ENCODE data around the gene CETN3. TPM values are rescaled to one million over a fixed set of nuclear protein-coding genes. Genes with fewer than 3 reads are reported as not detected.

CETN3 gene
- total and polyA plus RNA-seq, 3 experiments from 2014 or later, result 23.9 to 41.6 (median 41.0) TPM

DNA sequence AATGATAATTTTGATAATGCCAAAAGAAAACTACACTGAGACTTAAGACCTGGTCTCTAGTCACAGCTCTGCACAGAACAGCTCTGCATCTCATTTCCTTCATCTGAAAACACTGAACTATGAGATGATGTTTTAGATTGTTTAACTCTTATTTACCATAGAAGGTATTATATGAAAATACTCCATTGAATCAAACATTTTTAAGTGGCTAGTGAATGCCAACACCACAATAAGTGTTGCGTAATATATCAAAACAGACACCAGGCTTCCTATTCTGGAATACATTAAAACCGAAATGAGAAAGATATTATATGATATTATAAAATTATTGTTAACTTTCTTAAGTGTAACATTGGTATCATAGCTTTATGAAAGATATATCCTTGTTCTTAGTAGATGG lies 14.6 kb downstream of the CETN3 start:
- H3K4me1 ChIP-seq (ENCODE audit: insufficient read depth, low read length), result peaks cover 6% of the 10 kb centered on the region
- ChIA-PET POLR2A (no interaction called here), CTCF (no interaction called here)
- H3K4me3 Mint-ChIP-seq, result no peak overlapping the region
- H3K27ac ChIP-seq (ENCODE audit: low read depth, low read length), result no peak overlapping the region
- no peak for DNase-seq
- H3K9me3 ChIP-seq (ENCODE audit: low read length), result no peaks in the 10 kb centered on the region
- H3K27me3 Mint-ChIP-seq, result no peaks in the 10 kb centered on the region
- H3K36me3 ChIP-seq (ENCODE audit: insufficient read depth, low read length), result peaks cover 12% of the 10 kb centered on the region
- H3K36me3 Mint-ChIP-seq, result peaks cover 17 to 49% (median 27%) of the 10 kb centered on the region in 3 donors
- peak overlapping the region in 1 of 8 donors; percentile 38 for H3K27ac Mint-ChIP-seq
- H3K9me3 Mint-ChIP-seq, result no peaks in the 10 kb centered on the region
- no peaks in the 10 kb centered on the region for H3K27me3 ChIP-seq (ENCODE audit: insufficient read depth, low read length, poor library complexity, severe bottlenecking)
- peaks cover 0 to 6% (median 0%) of the 10 kb centered on the region in 3 donors for H3K4me1 Mint-ChIP-seq
- no peak overlapping the region for H3K4me3 ChIP-seq (ENCODE audit: low read length)

- no peak overlapping the region for H3K27ac ChIP-seq (ENCODE audit: low read depth, low read length)
- no peaks in the 10 kb centered on the region for H3K9me3 ChIP-seq (ENCODE audit: low read length)
- H3K27me3 ChIP-seq (ENCODE audit: insufficient read depth, low read length, poor library complexity, severe bottlenecking), result no peaks in the 10 kb centered on the region
- POLR2A ChIA-PET, result no interaction called here
- H3K36me3 Mint-ChIP-seq, result peaks cover 12 to 22% (median 13%) of the 10 kb centered on the region in 3 donors
- H3K36me3 ChIP-seq (ENCODE audit: insufficient read depth, low read length), result no peaks in the 10 kb centered on the region
- no peaks in the 10 kb centered on the region for H3K27me3 Mint-ChIP-seq
- CTCF ChIA-PET, result no interaction called here
- no peak for DNase-seq
- no peaks in the 10 kb centered on the region for H3K4me1 Mint-ChIP-seq
- no peaks in the 10 kb centered on the region for H3K9me3 Mint-ChIP-seq
- no peaks in the 10 kb centered on the region for H3K4me1 ChIP-seq (ENCODE audit: insufficient read depth, low read length)
- no peak overlapping the region for H3K4me3 ChIP-seq (ENCODE audit: low read length)
- H3K27ac Mint-ChIP-seq, result no peak overlapping the region
- H3K4me3 Mint-ChIP-seq, result no peak overlapping the region
These were observed 18.6 kb downstream of the CETN3 start for GRCh38 chr5:90390928-90391327.

DNA sequence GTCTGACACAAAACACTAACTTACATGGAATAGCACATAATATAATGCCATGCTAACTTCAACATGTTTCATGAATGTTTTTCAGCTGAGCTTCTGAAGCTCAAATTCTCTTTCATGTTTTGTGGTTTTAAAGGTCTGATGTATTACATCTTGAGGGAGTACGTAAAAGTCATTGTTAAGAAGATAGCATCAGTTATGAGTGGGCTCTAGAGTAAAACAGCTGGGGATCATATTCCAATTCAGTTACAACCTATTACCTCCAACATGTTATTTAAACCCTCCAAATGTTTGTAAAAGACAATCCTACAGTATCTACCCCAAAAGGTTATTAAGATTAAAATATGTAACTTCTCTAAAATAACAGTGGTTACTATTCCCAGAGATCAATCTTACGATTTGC lies 19.2 kb downstream of the CETN3 start:
- Histone ChIP-seq H3K27me3 (ENCODE audit: insufficient read depth, low read length, poor library complexity, severe bottlenecking) (no peaks in the 10 kb centered on the region), H3K4me1 (ENCODE audit: insufficient read depth, low read length) (no peaks in the 10 kb centered on the region), H3K4me3 (ENCODE audit: low read length) (no peak overlapping the region), H3K36me3 (ENCODE audit: insufficient read depth, low read length) (no peaks in the 10 kb centered on the region), H3K9me3 (ENCODE audit: low read length) (no peaks in the 10 kb centered on the region), H3K27ac (ENCODE audit: low read depth, low read length) (no peak overlapping the region)
- Mint-ChIP-seq H3K4me1 (no peaks in the 10 kb centered on the region), H3K27me3 (peaks cover 0 to under 1% of the 10 kb centered on the region in 2 donors), H3K27ac (no peak overlapping the region), H3K36me3 (peaks cover 12 to 20% (median 13%) of the 10 kb centered on the region in 3 donors), H3K9me3 (no peaks in the 10 kb centered on the region), H3K4me3 (no peak overlapping the region)
- ChIA-PET CTCF (no interaction called here), POLR2A (no interaction called here)
- DNase-seq, result peak in 1 of 5 donors; percentile 22

- Mint-ChIP-seq H3K4me3 (no peak overlapping the region), H3K36me3 (peaks cover 4 to 6% (median 6%) of the 10 kb centered on the region in 3 donors), H3K9me3 (peaks cover 0 to 2% (median 0%) of the 10 kb centered on the region in 5 donors), H3K27me3 (peaks cover 3 to 12% of the 10 kb centered on the region in 2 donors), H3K4me1 (no peaks in the 10 kb centered on the region), H3K27ac (no peak overlapping the region)
- CTCF ChIA-PET, result interaction anchor here (1.0 kb wide), 2 partner anchors 9 to 22 kb away, joined by 4 read pairs; partner anchors contain the start of gene CETN3
- no peaks in the 10 kb centered on the region for H3K27me3 ChIP-seq (ENCODE audit: insufficient read depth, low read length, poor library complexity, severe bottlenecking)
- no peak overlapping the region for H3K27ac ChIP-seq (ENCODE audit: low read depth, low read length)
- POLR2A ChIA-PET, result no interaction called here
- H3K4me1 ChIP-seq (ENCODE audit: insufficient read depth, low read length), result no peaks in the 10 kb centered on the region
- H3K36me3 ChIP-seq (ENCODE audit: insufficient read depth, low read length), result no peaks in the 10 kb centered on the region
- DNase-seq, result no peak
- no peaks in the 10 kb centered on the region for H3K9me3 ChIP-seq (ENCODE audit: low read length)
- H3K4me3 ChIP-seq (ENCODE audit: low read length), result no peak overlapping the region
These were observed 22.0 kb downstream of the CETN3 start for GRCh38 chr5:90387508-90387907.

DNA sequence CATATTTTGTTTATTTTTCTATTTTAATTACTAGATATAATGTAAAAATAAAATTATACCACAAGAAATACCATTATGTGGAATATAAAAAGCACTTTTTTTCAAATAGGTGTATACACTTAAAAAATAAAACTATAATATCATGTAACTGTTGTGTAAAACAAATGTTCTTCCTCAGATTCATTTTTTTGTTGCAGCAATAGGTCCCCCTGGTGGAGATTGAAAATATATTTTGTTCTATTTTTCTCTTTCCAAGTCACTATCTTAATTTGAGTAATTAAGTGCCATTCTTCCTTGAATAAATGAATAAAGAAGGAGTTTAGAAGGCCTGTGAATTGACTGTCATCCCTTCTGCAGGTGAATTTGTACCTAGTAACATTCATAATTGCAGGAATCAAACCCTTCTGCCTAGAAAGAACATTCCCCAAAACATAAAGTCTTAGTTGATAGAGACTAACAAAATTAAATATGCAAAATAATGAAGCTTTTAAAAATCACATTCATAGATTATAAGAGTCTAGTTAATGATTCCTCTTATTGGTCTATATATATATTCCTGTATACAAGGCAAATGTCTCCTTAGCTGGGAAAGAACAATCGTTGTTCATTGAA lies 23.4 kb downstream of the CETN3 start:
- no peaks in the 10 kb centered on the region for H3K4me1 Mint-ChIP-seq
- peak in 1 of 5 donors; percentile 5 for DNase-seq
- Histone ChIP-seq H3K4me1 (ENCODE audit: insufficient read depth, low read length) (no peaks in the 10 kb centered on the region), H3K4me3 (ENCODE audit: low read length) (no peak overlapping the region), H3K27ac (ENCODE audit: low read depth, low read length) (no peak overlapping the region), H3K27me3 (ENCODE audit: insufficient read depth, low read length, poor library complexity, severe bottlenecking) (no peaks in the 10 kb centered on the region), H3K9me3 (ENCODE audit: low read length) (no peaks in the 10 kb centered on the region), H3K36me3 (ENCODE audit: insufficient read depth, low read length) (no peaks in the 10 kb centered on the region)
- peaks cover 3 to 12% of the 10 kb centered on the region in 2 donors for H3K27me3 Mint-ChIP-seq
- H3K36me3 Mint-ChIP-seq, result no peaks in the 10 kb centered on the region
- peaks cover 0 to 2% (median 0%) of the 10 kb centered on the region in 5 donors for H3K9me3 Mint-ChIP-seq
- ChIA-PET CTCF (interaction anchor here (1.0 kb wide), 1 partner anchor 8 kb away, joined by 4 read pairs; no protein-coding TSS in a partner anchor), POLR2A (interaction anchor here (0.5 kb wide), 1 partner anchor 95 kb away, joined by 4 read pairs; no protein-coding TSS in a partner anchor)
- no peak overlapping the region for H3K27ac Mint-ChIP-seq
- H3K4me3 Mint-ChIP-seq, result no peak overlapping the region

DNA sequence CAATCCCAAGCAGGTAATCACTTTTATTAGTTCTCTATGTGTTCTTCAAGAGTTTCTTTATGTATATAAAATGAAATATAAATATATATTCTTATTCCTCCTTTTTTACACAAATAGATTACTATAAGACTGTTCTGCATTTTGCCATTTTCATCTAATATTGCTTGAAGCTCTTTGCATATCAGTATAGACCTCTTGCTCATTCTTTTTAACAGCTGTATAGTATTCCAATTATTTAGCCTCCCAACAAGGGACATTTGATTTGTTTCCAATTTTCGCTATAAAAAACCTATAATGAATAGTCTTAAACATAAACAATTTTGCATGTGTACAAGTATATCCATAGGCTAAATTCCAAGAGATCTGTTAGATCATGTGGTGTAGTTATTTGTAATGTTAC lies 25.2 kb downstream of the CETN3 start:
- no peaks in the 10 kb centered on the region for H3K4me1 ChIP-seq (ENCODE audit: insufficient read depth, low read length)
- no peaks in the 10 kb centered on the region for H3K36me3 ChIP-seq (ENCODE audit: insufficient read depth, low read length)
- Mint-ChIP-seq H3K9me3 (peaks cover 0 to 2% (median 0%) of the 10 kb centered on the region in 5 donors), H3K4me1 (no peaks in the 10 kb centered on the region), H3K27me3 (peaks cover 3 to 25% of the 10 kb centered on the region in 2 donors), H3K36me3 (no peaks in the 10 kb centered on the region), H3K27ac (no peak overlapping the region), H3K4me3 (no peak overlapping the region)
- H3K4me3 ChIP-seq (ENCODE audit: low read length), result no peak overlapping the region
- CTCF ChIA-PET, result no interaction called here
- H3K9me3 ChIP-seq (ENCODE audit: low read length), result no peaks in the 10 kb centered on the region
- no peaks in the 10 kb centered on the region for H3K27me3 ChIP-seq (ENCODE audit: insufficient read depth, low read length, poor library complexity, severe bottlenecking)
- POLR2A ChIA-PET, result no interaction called here
- DNase-seq, result no peak
- no peak overlapping the region for H3K27ac ChIP-seq (ENCODE audit: low read depth, low read length)

DNA sequence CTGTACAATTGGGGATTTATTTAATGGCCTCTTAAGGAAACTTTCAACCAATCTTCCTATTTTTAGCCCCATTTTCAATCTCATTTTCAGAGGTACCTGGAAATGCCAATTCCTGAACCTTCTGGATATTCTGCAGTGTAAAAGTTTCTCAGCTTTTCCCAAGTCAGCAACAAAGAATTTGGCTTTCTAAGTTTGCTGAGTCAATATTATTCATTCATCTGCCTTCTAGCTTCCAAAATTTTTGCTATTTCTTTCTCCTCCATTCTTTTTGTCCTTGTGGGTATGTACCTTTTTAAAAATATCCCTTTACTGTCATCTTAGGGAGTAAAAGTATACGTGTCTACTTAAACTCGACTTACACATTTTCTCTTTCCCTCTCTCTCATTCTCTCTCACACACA lies 25.7 kb downstream of the CETN3 start:
- POLR2A ChIA-PET, result no interaction called here

GRCh38 chr5:90381213-90381929 lies 28.2 kb downstream of the CETN3 start:
- Mint-ChIP-seq H3K36me3 (no peaks in the 10 kb centered on the region), H3K4me3 (no peak overlapping the region), H3K4me1 (no peaks in the 10 kb centered on the region)

More for the DNA sequence above, 25.7 kb downstream of the CETN3 start:
- H3K27ac Mint-ChIP-seq, result no peak overlapping the region
- no peaks in the 10 kb centered on the region for H3K36me3 Mint-ChIP-seq
- H3K27me3 ChIP-seq (ENCODE audit: insufficient read depth, low read length, poor library complexity, severe bottlenecking), result no peaks in the 10 kb centered on the region
- no peak overlapping the region for H3K27ac ChIP-seq (ENCODE audit: low read depth, low read length)
- H3K36me3 ChIP-seq (ENCODE audit: insufficient read depth, low read length), result no peaks in the 10 kb centered on the region
- H3K4me1 ChIP-seq (ENCODE audit: insufficient read depth, low read length), result no peaks in the 10 kb centered on the region
- peaks cover 0 to 2% (median 0%) of the 10 kb centered on the region in 5 donors for H3K9me3 Mint-ChIP-seq
- no peak overlapping the region for H3K4me3 ChIP-seq (ENCODE audit: low read length)
- H3K4me1 Mint-ChIP-seq, result no peaks in the 10 kb centered on the region
- H3K27me3 Mint-ChIP-seq, result peaks cover 3 to 26% of the 10 kb centered on the region in 2 donors
- CTCF ChIA-PET, result no interaction called here
- DNase-seq, result no peak
- no peaks in the 10 kb centered on the region for H3K9me3 ChIP-seq (ENCODE audit: low read length)
- no peak overlapping the region for H3K4me3 Mint-ChIP-seq

More at GRCh38 chr5:90381213-90381929, 28.2 kb downstream of the CETN3 start:
- H3K9me3 ChIP-seq (ENCODE audit: low read length), result no peaks in the 10 kb centered on the region
- no peaks in the 10 kb centered on the region for H3K4me1 ChIP-seq (ENCODE audit: insufficient read depth, low read length)
- H3K4me3 ChIP-seq (ENCODE audit: low read length), result no peak overlapping the region
- Mint-ChIP-seq H3K27me3 (peaks cover 7 to 40% of the 10 kb centered on the region in 2 donors), H3K27ac (no peak overlapping the region), H3K9me3 (peaks cover 0 to 2% (median 0%) of the 10 kb centered on the region in 5 donors)
- DNase-seq, result no peak
- H3K27ac ChIP-seq (ENCODE audit: low read depth, low read length), result no peak overlapping the region
- H3K27me3 ChIP-seq (ENCODE audit: insufficient read depth, low read length, poor library complexity, severe bottlenecking), result no peaks in the 10 kb centered on the region
- ChIA-PET CTCF (no interaction called here), POLR2A (no interaction called here)
- no peaks in the 10 kb centered on the region for H3K36me3 ChIP-seq (ENCODE audit: insufficient read depth, low read length)

Data from CD8-positive, alpha-beta memory T cell (primary cell).